ENCODE results near the gene KRT35.

KRT35 gene

GRCh38 chr17:41428591-41429291 lies 52.2 kb downstream of the KRT35 start:
- DNase-seq (ENCODE audit: insufficient read length): no peak
- TF ChIP-seq TAF1 (IDR thresholded peaks at IDR 0.05; ENCODE audit: borderline replicate concordance, low read depth, low read length): no peak
- no peak for TF ChIP-seq POLR2A (IDR thresholded peaks at IDR 0.05; ENCODE audit: low read depth, low read length)
- TF ChIP-seq POLR2AphosphoS5 (IDR thresholded peaks at IDR 0.05; ENCODE audit: low read depth, low read length): no peak
- FAIRE-seq: no peak

All from GM12892 (cell line).